Activated naive CD4-positive, alpha-beta T cell treated with anti-CD3 and anti-CD28 coated beads, Interleukin-2, amount 50 U/mL, for 72 hours (primary cell): ENCODE measurements around the gene ACTG1. TPM values are rescaled to one million over a fixed set of nuclear protein-coding genes. Genes with fewer than 3 reads are reported as not detected.

ENCODE experiments used
- ATAC-seq, 2 donors: fragments of 150-1000 bp; cut with Tn5 transposase; 2 replicates each; pipeline ENCODE4 v1.10.0; 2021; ENCODE audit warnings: mild to moderate bottlenecking in 2 of 2, moderate library complexity in 2 of 2
- DNase-seq, 2 donors: peaks; one replicate each; pipeline ENCODE4 v3.0.0; 2021 to 2022; ENCODE audit warnings: low spot score in 2 of 2
- H3K27ac Mint-ChIP-seq, 2 donors: one replicate each; pipeline ENCODE4 v1.8.0; 2022; ENCODE audit warnings: mild to moderate bottlenecking in 2 of 2, mixed read lengths in 2 of 2
- H3K36me3 Mint-ChIP-seq, 2 donors: one replicate each; pipeline ENCODE4 v1.8.0; 2022; ENCODE audit warnings: mixed read lengths in 2 of 2
- H3K9me3 Mint-ChIP-seq, 2 donors: one replicate each; pipeline ENCODE4 v1.8.0; 2022; ENCODE audit warnings: mixed read lengths in 2 of 2
- total RNA-seq, 2 donors: library from RNA; stranded (reverse); gene quantifications; one replicate each; pipeline ENCODE4 v1.2.3, GENCODE V29; 2022

Gene ACTG1
- total RNA-seq, 2 donors from 2014 or later: 6,062 to 6,573 TPM

- DNase-seq: no peak
- ATAC-seq: no peak
- Mint-ChIP-seq H3K27ac (no peak overlapping the region), H3K9me3 (no peaks in the 10 kb centered on the region), H3K36me3 (peaks cover 0 to 14% of the 10 kb centered on the region in 2 donors)
These were observed 36.5 kb upstream of the ACTG1 start for GRCh38 chr17:81549031-81549557.

DNA sequence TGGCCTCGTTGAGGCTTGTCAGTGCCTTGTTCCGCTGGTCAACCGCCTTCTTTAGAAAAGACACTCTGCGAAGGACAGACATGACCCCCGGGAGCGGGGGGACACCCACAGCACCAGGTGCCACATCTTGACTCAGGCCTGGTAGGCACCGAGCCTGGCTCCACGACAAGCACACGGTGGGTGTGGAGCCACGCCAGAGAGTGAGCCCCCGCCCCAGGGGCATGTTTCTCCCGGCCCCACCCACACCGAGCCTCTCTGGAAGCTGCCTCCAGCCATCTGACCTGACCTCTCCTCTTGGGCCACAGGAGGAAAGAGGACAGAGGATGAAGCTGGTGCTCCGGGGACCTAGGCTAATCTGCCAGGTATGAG, 35.0 kb upstream of the ACTG1 start:
- ATAC-seq (no peak), DNase-seq (no peak)
- H3K27ac Mint-ChIP-seq: no peak overlapping the region
- H3K9me3 Mint-ChIP-seq: no peaks in the 10 kb centered on the region
- H3K36me3 Mint-ChIP-seq: peaks cover 0 to 14% of the 10 kb centered on the region in 2 donors

- ATAC-seq (no peak), DNase-seq (no peak)
- Mint-ChIP-seq H3K36me3 (peaks cover 0 to 14% of the 10 kb centered on the region in 2 donors), H3K27ac (no peak overlapping the region), H3K9me3 (no peaks in the 10 kb centered on the region)
These were observed 34.5 kb upstream of the ACTG1 start for GRCh38 chr17:81546906-81547613.

- no peaks in the 10 kb centered on the region for H3K9me3 Mint-ChIP-seq
- H3K27ac Mint-ChIP-seq: no peak overlapping the region
- H3K36me3 Mint-ChIP-seq: peaks cover 0 to 7% of the 10 kb centered on the region in 2 donors
- ATAC-seq (no peak), DNase-seq (no peak)
These were observed 32.8 kb upstream of the ACTG1 start for GRCh38 chr17:81545160-81545949.

DNA sequence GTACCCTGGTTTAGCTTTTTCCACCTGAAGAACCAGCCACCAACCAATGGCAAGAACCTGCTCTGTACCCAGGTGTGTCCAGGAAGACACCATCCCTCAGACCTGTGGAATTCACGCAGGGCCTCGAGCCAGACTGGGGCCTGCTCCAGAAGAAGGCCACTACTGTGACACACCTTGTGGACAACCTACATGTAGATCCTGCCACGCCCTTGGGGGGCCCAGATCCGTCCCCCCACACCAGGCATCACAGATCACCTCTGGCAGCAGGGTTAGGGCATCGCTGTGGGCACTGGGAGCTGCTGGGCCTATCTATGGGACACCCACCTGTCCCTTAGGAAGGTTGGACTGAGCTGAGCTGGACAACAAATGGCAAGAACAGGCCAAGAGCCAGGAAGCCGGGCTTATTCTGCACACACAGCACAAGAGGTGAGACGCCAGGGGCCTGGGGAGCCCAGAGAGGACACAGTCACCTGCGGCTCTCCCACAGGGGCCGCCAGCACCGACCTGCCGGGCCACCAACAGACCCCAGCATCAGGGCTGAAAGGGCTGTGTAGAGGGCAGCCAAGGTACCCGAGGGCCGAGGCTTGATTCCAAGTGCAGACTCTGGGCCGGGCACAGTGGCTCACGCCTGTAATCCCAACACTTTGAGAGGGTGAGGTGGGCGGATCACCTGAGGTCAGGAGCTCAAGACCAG, 31.8 kb upstream of the ACTG1 start:
- DNase-seq: no peak
- Mint-ChIP-seq H3K9me3 (no peaks in the 10 kb centered on the region), H3K27ac (no peak overlapping the region), H3K36me3 (no peaks in the 10 kb centered on the region)
- ATAC-seq: no peak

DNA sequence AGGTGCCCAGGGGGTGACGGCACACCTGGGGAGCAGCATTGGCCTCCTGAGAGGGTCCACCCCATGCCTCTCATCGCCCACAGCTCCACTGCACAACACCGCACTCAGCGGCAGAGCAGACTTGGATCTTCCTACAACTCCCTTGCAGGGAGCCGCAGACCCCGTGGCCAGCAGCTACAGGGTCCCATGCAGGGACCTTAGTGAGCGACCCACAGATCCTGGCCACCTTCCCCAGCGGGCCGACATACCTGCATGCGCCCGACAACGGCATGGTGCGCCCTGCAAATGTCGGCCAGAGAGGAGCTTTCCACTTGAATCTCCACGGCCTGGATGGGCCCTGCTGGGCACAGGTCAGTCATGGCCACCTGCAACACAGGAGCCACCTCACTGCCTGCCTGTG, 31.2 kb upstream of the ACTG1 start:
- no peak overlapping the region for H3K27ac Mint-ChIP-seq
- no peaks in the 10 kb centered on the region for H3K9me3 Mint-ChIP-seq
- H3K36me3 Mint-ChIP-seq: no peaks in the 10 kb centered on the region
- ATAC-seq (no peak), DNase-seq (no peak)

DNA sequence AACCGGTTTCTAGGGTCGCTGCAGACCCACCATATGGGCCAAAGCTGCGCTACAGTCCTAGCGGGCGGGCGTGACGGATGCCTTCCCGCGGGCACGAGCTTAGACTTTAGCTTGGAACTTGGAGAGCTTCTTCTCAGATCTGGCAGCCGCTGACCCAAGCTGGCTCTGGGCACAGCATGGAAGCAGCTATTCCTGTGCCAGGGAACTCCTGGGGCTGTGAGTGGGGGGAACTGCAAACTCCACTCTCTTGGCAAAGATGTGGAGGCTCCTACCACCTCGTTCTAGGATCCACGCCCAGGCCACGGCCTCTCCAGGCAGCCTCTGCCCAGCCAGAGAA, 30.7 kb upstream of the ACTG1 start:
- H3K27ac Mint-ChIP-seq: no peak overlapping the region

GRCh38 chr17:81542431-81543338, 30.1 kb upstream of the ACTG1 start:
- DNase-seq: no peak
- no peak for ATAC-seq
- H3K36me3 Mint-ChIP-seq: no peaks in the 10 kb centered on the region
- H3K27ac Mint-ChIP-seq: no peak overlapping the region
- no peaks in the 10 kb centered on the region for H3K9me3 Mint-ChIP-seq

More for the DNA sequence above, 30.7 kb upstream of the ACTG1 start:
- DNase-seq (no peak), ATAC-seq (no peak)
- H3K36me3 Mint-ChIP-seq: no peaks in the 10 kb centered on the region
- H3K9me3 Mint-ChIP-seq: no peaks in the 10 kb centered on the region

- ATAC-seq (no peak), DNase-seq (no peak)
- Mint-ChIP-seq H3K27ac (no peak overlapping the region), H3K36me3 (no peaks in the 10 kb centered on the region), H3K9me3 (no peaks in the 10 kb centered on the region)
These were observed 28.5 kb upstream of the ACTG1 start for GRCh38 chr17:81541123-81541522.

- no peak for ATAC-seq
- Mint-ChIP-seq H3K27ac (no peak overlapping the region), H3K36me3 (no peaks in the 10 kb centered on the region), H3K9me3 (no peaks in the 10 kb centered on the region)
- DNase-seq: no peak
These were observed 28.1 kb upstream of the ACTG1 start for GRCh38 chr17:81540676-81541027.

- no peaks in the 10 kb centered on the region for H3K9me3 Mint-ChIP-seq
- no peaks in the 10 kb centered on the region for H3K36me3 Mint-ChIP-seq
- ATAC-seq: no peak
- DNase-seq: no peak
- no peak overlapping the region for H3K27ac Mint-ChIP-seq
These were observed 27.5 kb upstream of the ACTG1 start for GRCh38 chr17:81539961-81540675.

- H3K9me3 Mint-ChIP-seq: no peaks in the 10 kb centered on the region
- H3K36me3 Mint-ChIP-seq: no peaks in the 10 kb centered on the region
- no peak for DNase-seq
- no peak overlapping the region for H3K27ac Mint-ChIP-seq
- ATAC-seq: no peak
These were observed 26.9 kb upstream of the ACTG1 start for GRCh38 chr17:81539571-81539900.

DNA sequence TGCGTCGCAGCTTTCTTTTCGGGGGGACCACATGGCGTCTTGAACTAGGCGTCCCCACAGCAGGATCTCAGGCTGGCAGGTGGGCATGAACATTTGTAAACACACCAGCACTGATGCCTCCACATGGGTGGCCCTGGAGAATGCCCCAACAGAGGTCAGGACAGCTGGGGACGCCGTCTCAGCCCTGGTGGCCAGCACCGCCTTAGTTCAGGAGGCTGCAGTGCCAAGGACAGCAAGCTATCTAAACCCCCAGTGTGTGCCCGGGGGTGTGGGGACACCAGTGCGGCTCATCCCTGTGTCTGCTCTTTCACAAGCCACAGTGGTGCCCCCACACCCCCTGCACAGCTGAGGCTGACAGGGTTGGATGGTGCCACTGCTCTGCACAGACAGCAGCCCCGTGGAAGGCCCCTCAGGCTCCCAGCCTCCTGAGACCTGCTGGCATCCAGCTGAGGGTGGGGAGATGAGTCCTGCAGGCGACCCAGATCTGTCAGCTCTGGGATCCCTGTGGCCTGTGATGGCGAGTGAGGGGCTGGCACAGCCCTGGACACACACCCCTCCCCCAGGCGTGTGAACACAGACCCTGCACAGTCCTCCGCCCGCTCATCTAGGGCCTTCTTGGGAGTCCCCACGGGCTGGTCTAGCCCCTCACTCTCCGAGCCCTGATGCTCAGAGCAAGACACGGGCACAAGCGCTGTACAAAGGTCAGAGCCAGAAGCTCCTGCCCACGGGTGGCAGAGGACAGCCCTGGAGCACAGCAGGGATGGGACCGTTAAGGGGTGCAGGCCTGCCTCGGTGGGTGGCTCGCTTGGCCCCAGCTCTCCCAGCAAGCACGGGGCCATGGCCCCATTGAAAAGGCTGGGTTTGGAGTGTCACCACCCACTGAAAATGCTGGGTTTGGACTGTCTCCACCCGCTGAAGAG, 26.3 kb upstream of the ACTG1 start:
- no peak for ATAC-seq
- Mint-ChIP-seq H3K36me3 (no peaks in the 10 kb centered on the region), H3K27ac (no peak overlapping the region), H3K9me3 (no peaks in the 10 kb centered on the region)
- no peak for DNase-seq

DNA sequence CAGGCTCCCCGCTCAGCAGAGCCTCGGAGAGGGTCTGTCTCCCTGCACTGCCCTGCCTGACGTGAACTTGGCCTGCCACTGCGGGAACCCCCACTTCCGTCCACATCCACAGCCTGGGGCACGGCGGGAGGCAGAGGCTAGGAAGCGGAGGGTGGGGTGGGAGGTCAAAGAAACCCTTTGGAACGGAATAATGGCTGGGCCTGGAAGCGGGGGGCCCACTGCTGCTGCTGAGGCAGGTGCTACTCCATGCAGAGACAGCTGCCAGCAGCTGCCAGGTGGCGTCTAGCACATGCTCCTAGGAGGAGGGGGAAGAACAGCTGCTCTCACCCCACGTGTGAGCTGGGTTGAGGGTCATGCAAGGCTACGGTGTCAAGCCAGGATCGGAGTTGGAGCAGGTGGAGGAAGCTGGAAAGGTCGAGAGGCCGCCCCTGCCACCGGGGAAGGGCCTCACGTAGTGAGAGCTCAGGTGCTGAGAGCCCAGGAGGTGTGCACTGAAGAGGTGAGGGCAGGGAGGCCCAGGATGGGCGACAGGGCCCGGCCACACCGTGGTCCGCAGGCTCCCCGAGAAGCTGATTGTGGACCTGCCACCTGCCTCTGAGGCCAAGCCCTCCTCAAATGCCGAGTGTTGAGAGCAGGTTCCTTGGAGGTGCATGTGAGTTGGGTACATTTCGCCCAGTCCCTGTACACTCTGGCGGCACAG, 25.4 kb upstream of the ACTG1 start:
- no peak for DNase-seq
- no peak for ATAC-seq
- Mint-ChIP-seq H3K27ac (no peak overlapping the region), H3K9me3 (no peaks in the 10 kb centered on the region), H3K36me3 (no peaks in the 10 kb centered on the region)
